HG03442 (cell line): Measurements from ENCODE around the gene SIGLEC14.
"Not testable (repeated sequence)": the region's sequence is repeated elsewhere in the genome, so short reads cannot be mapped to it uniquely, and the experiment has no call there.

Source experiments
- ATAC-seq: cut with Tn5 transposase; IDR thresholded peaks from one replicate; pipeline ENCODE4 v1.9.1; 2021; ENCODE audit warnings: mild to moderate bottlenecking, moderate library complexity; ENCODE audit not compliant: unreplicated experiment

SIGLEC14 gene

GRCh38 chr19:51646730-51647129, at the start of gene SIGLEC14:
TSS of gene SIGLEC14 (minus strand) at chr19:51646825. CDS start at chr19:51646759, 66 bp downstream.
- not testable (repeated sequence) for ATAC-seq

- no peak for ATAC-seq
These were observed 49.2 kb upstream of the SIGLEC14 start for GRCh38 chr19:51695702-51696315.

GRCh38 chr19:51695088-51695487, 48.5 kb upstream of the SIGLEC14 start:
- ATAC-seq: no peak

GRCh38 chr19:51694318-51695085, 47.9 kb upstream of the SIGLEC14 start:
- no peak for ATAC-seq

GRCh38 chr19:51693819-51694218, 47.2 kb upstream of the SIGLEC14 start:
- ATAC-seq: no peak

- no peak for ATAC-seq
These were observed 46.6 kb upstream of the SIGLEC14 start, which contains the start of gene SPACA6 for GRCh38 chr19:51693260-51693659. TSS of gene SPACA6 (plus strand) at chr19:51693330. CDS start at chr19:51693527, 197 bp downstream.

- ATAC-seq: no peak
These were observed 45.8 kb upstream of the SIGLEC14 start for GRCh38 chr19:51692468-51692867.

- no peak for ATAC-seq
These were observed 45.2 kb upstream of the SIGLEC14 start for GRCh38 chr19:51691584-51692428.

- no peak for ATAC-seq
These were observed 44.5 kb upstream of the SIGLEC14 start for GRCh38 chr19:51691074-51691583.

- no peak for ATAC-seq
These were observed 43.9 kb upstream of the SIGLEC14 start for GRCh38 chr19:51690454-51691073.

- no peak for ATAC-seq
These were observed 43.3 kb upstream of the SIGLEC14 start for GRCh38 chr19:51689751-51690453.

- ATAC-seq: no peak
These were observed 42.3 kb upstream of the SIGLEC14 start for GRCh38 chr19:51688671-51689571.

- ATAC-seq: no peak
These were observed 41.4 kb upstream of the SIGLEC14 start for GRCh38 chr19:51687791-51688670.

- ATAC-seq: no peak
These were observed 39.5 kb upstream of the SIGLEC14 start for GRCh38 chr19:51686171-51686570.

GRCh38 chr19:51681286-51681941, 34.8 kb upstream of the SIGLEC14 start:
- no peak for ATAC-seq

GRCh38 chr19:51680474-51680873, 33.8 kb upstream of the SIGLEC14 start:
- ATAC-seq: no peak

GRCh38 chr19:51676566-51677083, 30.0 kb upstream of the SIGLEC14 start:
- ATAC-seq: no peak
